K562 (cell line): ENCODE results near the gene CCDC82. TPM values are rescaled to one million over a fixed set of nuclear protein-coding genes. Genes with fewer than 3 reads are reported as not detected.

ENCODE experiments used
- CCNT2 ChIP-seq: IDR thresholded peaks from 2 replicates; pipeline ENCODE4 v1.6.1; 2011; ENCODE audit warnings: borderline replicate concordance, low read depth, mild to moderate bottlenecking, moderate library complexity, mixed read lengths, low read length; ENCODE audit not compliant: insufficient read length; ENCODE audit errors: extremely low read depth
- DDX20 ChIP-seq: fragments of 450-650 bp; IDR thresholded peaks from 2 replicates; pipeline ENCODE4 v1.6.1; 2016; ENCODE audit warnings: missing genetic modification characterization, low read depth, mild to moderate bottlenecking, missing compliant biosample characterization, moderate library complexity
- DMBX1 ChIP-seq: fragments of 250-450 bp; sonication (Bioruptor Pico); IDR thresholded peaks from 2 replicates; pipeline ENCODE4 v1.8.0; 2022; ENCODE audit warnings: inconsistent platforms, mild to moderate bottlenecking, moderate library complexity, borderline replicate concordance
- ELF2 ChIP-seq: fragments of 250-450 bp; sonication (Bioruptor Pico); IDR thresholded peaks from 2 replicates; pipeline ENCODE4 v1.5.0; 2021; ENCODE audit warnings: mild to moderate bottlenecking
- EP400 ChIP-seq: fragments of 450-650 bp; IDR thresholded peaks from 2 replicates; pipeline ENCODE4 v1.6.1; 2017; ENCODE audit warnings: antibody characterized with exemption, mild to moderate bottlenecking, moderate library complexity
- GTF2F1 ChIP-seq: IDR thresholded peaks from 2 replicates; pipeline ENCODE4 v1.6.1; 2011; ENCODE audit warnings: low read depth, low read length, improper control_type of control experiment
- HDAC6 ChIP-seq: IDR thresholded peaks from 2 replicates; pipeline ENCODE4 v1.6.1; 2012; ENCODE audit warnings: low read depth, mild to moderate bottlenecking, control low read depth, inconsistent platforms, low read length, moderate library complexity
- HIVEP1 ChIP-seq: fragments of 250-450 bp; sonication (Bioruptor Pico); IDR thresholded peaks from 2 replicates; pipeline ENCODE4 v1.4.0; 2020; ENCODE audit warnings: mild to moderate bottlenecking
- JUN ChIP-seq, 2 experiments: sonication (generic) in 1 of 2; formaldehyde crosslinking in 1 of 2; IDR thresholded peaks; 2 replicates each; pipeline versions ENCODE4 v1.6.1 to v1.8.0; 2012 to 2022; ENCODE audit warnings: borderline replicate concordance in 2 of 2, mild to moderate bottlenecking in 2 of 2, improper control_type of control experiment in 1 of 2, low read depth in 1 of 2, low read length in 1 of 2, missing genetic modification reagents in 1 of 2
- MAZ ChIP-seq, 2 experiments: fragments of 450-650 bp in 1 of 2; sonication (generic) in 1 of 2; formaldehyde crosslinking; IDR thresholded peaks in 1 of 2; conservative IDR thresholded peaks in 1 of 2; 2 replicates each; pipeline versions ENCODE4 v1.4.0 to v1.5.0; 2020; ENCODE audit warnings: mild to moderate bottlenecking in 1 of 2, missing genetic modification reagents in 1 of 2
- MEIS2 ChIP-seq: fragments of 450-650 bp; IDR thresholded peaks from 2 replicates; pipeline ENCODE4 v1.6.1; 2014; ENCODE audit warnings: mild to moderate bottlenecking; ENCODE audit not compliant: partially characterized antibody
- NCOR1 ChIP-seq: fragments of 450-650 bp; IDR thresholded peaks from 2 replicates; pipeline ENCODE4 v1.6.1; 2016; ENCODE audit warnings: mild to moderate bottlenecking, moderate library complexity
- PML ChIP-seq: IDR thresholded peaks from 2 replicates; pipeline ENCODE4 v1.6.1; 2012; ENCODE audit warnings: low read length, inconsistent platforms
- SREBF2 ChIP-seq: sonication (generic); formaldehyde crosslinking; IDR thresholded peaks from 2 replicates; pipeline ENCODE4 v1.4.0; 2020; ENCODE audit warnings: mild to moderate bottlenecking, missing genetic modification reagents
- ZFX ChIP-seq: sonication (generic); formaldehyde crosslinking; IDR thresholded peaks from 2 replicates; pipeline ENCODE4 v1.8.0; 2022; ENCODE audit warnings: mild to moderate bottlenecking, missing genetic modification reagents, moderate library complexity
- ZNF12 ChIP-seq: sonication (generic); formaldehyde crosslinking; IDR thresholded peaks from 2 replicates; pipeline ENCODE4 v1.4.0; 2020; ENCODE audit warnings: mild to moderate bottlenecking, missing genetic modification reagents
- ZNF175 ChIP-seq: fragments of 200-800 bp; sonication (Bioruptor generic); IDR thresholded peaks from 2 replicates; pipeline ENCODE4 v1.6.1; 2016; ENCODE audit warnings: low read depth, mild to moderate bottlenecking, missing genetic modification characterization, missing compliant biosample characterization
- ZNF217 ChIP-seq: sonication (generic); formaldehyde crosslinking; IDR thresholded peaks from 2 replicates; pipeline ENCODE4 v1.8.0; 2022; ENCODE audit warnings: mild to moderate bottlenecking, missing genetic modification reagents
- ZNF282 ChIP-seq: sonication (generic); formaldehyde crosslinking; IDR thresholded peaks from 2 replicates; pipeline ENCODE4 v1.8.1; 2023; ENCODE audit warnings: missing genetic modification reagents
- ZNF707 ChIP-seq: fragments of 250-450 bp; sonication (Bioruptor Pico); conservative IDR thresholded peaks from 2 replicates; pipeline ENCODE4 v1.8.0; 2022; ENCODE audit warnings: inconsistent platforms, mild to moderate bottlenecking, moderate library complexity
- ZNF764 ChIP-seq: fragments of 250-450 bp; sonication (Bioruptor Pico); IDR thresholded peaks from 2 replicates; pipeline ENCODE4 v1.4.0; 2020; ENCODE audit warnings: low read depth, mild to moderate bottlenecking, moderate library complexity
- polyA plus RNA-seq, 8 experiments: library from polyadenylated mRNA; depleted of rRNA in 4 of 8; stranded (reverse) in 5 of 8; unstranded in 3 of 8; fragments of >200 nt; fragmentation: Nextera tagmentation in 2 of 8; fragmentation: Illumina TruSeq in 1 of 8; extraction: Ambion mirVana in 2 of 8; extraction: Trizol in 1 of 8; gene quantifications; 2 replicates each; pipeline versions ENCODE4 v1.2.1 to v1.2.3, GENCODE V29; 2011 to 2014; ENCODE audit warnings: inconsistent platforms in 1 of 8, missing spikeins in 1 of 8
- total RNA-seq, 7 experiments: library from RNA; depleted of rRNA in 6 of 7; stranded (reverse); fragments of >200 nt in 6 of 7; fragmentation: Illumina TruSeq in 2 of 7; extraction: Trizol in 2 of 7; gene quantifications; 2 replicates each; pipeline versions ENCODE4 v1.2.1 to v1.2.3, GENCODE V29; 2011 to 2021; ENCODE audit warnings: low replicate concordance in 1 of 7
- TF ChIP-seq, protein P1 (sequence below), 3 experiments: fragments of 200-800 bp in 1 of 3; fragments of 250-450 bp in 1 of 3; fragments of 450-650 bp in 1 of 3; sonication (Bioruptor Pico) in 1 of 3; sonication (Bioruptor generic) in 1 of 3; formaldehyde crosslinking in 1 of 3; IDR thresholded peaks; 2 replicates each; pipeline versions ENCODE4 v1.6.1 to v1.8.0; 2016 to 2022; ENCODE audit warnings: mild to moderate bottlenecking in 2 of 3, missing genetic modification characterization in 2 of 3, missing compliant biosample characterization in 1 of 3, moderate library complexity in 1 of 3
- TF ChIP-seq, protein P2 (sequence below): fragments of 450-650 bp; IDR thresholded peaks from 2 replicates; pipeline ENCODE4 v1.6.1; 2016; ENCODE audit warnings: low read depth, mild to moderate bottlenecking, moderate library complexity
- TF ChIP-seq, protein P3 (sequence below): fragments of 250-450 bp; sonication (Bioruptor Pico); IDR thresholded peaks from 2 replicates; pipeline ENCODE4 v1.5.0; 2020; ENCODE audit warnings: mild to moderate bottlenecking, borderline replicate concordance

CCDC82 gene
- total and polyA plus RNA-seq, 9 of the 15 experiments (the other 6 are each of a cell fraction or from before 2014, with no cell fraction given): 12.5 to 51.3 (median 24.5) TPM

DNA sequence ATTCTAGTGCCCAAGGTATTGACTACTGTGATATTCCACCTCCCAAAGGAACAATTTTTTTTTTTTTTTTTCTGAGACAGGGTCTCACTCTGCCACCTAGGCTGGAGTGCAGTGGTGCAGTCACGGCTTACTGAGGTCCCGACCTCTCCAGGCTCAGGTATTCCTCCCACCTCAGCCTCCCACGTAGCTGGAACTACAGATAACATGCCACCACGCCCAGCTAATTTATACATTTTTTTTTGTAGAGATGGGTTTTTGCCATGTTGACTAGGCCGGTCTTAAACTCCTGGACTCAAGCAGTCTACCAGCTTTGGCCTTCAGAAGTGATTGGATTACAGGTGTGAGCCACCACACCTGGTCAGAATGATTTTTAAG lies 80.1 kb downstream of the CCDC82 start (continued):
- TF ChIP-seq, protein P1, sequence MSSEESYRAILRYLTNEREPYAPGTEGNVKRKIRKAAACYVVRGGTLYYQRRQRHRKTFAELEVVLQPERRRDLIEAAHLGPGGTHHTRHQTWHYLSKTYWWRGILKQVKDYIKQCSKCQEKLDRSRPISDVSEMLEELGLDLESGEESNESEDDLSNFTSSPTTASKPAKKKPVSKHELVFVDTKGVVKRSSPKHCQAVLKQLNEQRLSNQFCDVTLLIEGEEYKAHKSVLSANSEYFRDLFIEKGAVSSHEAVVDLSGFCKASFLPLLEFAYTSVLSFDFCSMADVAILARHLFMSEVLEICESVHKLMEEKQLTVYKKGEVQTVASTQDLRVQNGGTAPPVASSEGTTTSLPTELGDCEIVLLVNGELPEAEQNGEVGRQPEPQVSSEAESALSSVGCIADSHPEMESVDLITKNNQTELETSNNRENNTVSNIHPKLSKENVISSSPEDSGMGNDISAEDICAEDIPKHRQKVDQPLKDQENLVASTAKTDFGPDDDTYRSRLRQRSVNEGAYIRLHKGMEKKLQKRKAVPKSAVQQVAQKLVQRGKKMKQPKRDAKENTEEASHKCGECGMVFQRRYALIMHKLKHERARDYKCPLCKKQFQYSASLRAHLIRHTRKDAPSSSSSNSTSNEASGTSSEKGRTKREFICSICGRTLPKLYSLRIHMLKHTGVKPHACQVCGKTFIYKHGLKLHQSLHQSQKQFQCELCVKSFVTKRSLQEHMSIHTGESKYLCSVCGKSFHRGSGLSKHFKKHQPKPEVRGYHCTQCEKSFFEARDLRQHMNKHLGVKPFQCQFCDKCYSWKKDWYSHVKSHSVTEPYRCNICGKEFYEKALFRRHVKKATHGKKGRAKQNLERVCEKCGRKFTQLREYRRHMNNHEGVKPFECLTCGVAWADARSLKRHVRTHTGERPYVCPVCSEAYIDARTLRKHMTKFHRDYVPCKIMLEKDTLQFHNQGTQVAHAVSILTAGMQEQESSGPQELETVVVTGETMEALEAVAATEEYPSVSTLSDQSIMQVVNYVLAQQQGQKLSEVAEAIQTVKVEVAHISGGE (CRISPR knock-in tag; IDR thresholded peaks at IDR 0.05): no peak
- TF ChIP-seq ZNF707 (no peak), MEIS2 (no peak), ELF2 (CRISPR knock-in tag) (no peak), JUN (IDR thresholded peaks at IDR 0.05; ENCODE audit: borderline replicate concordance, low read depth, low read length) (no peak), JUN (CRISPR knock-in tag; IDR thresholded peaks at IDR 0.05; ENCODE audit: borderline replicate concordance) (no peak), EP400 (no peak), ZNF12 (no peak), ZFX (CRISPR knock-in tag) (no peak), GTF2F1 (no peak), HDAC6 (no peak), ZNF175 (CRISPR knock-in tag) (no peak), CCNT2 (no peak), HIVEP1 (no peak), DDX20 (tag) (no peak), ZNF217 (CRISPR knock-in tag) (no peak), ZNF764 (CRISPR knock-in tag) (no peak), MAZ (CRISPR knock-in tag; conservative IDR thresholded peaks at IDR 0.05 in 1 of 2, IDR thresholded peaks at IDR 0.05 in 1 of 2) (no peak), NCOR1 (peak; percentile 26; the same call in 1 of the 2 replicates), SREBF2 (CRISPR knock-in tag) (no peak), ZNF282 (no peak), PML (no peak), DMBX1 (CRISPR knock-in tag) (no peak)
- TF ChIP-seq, protein P2, sequence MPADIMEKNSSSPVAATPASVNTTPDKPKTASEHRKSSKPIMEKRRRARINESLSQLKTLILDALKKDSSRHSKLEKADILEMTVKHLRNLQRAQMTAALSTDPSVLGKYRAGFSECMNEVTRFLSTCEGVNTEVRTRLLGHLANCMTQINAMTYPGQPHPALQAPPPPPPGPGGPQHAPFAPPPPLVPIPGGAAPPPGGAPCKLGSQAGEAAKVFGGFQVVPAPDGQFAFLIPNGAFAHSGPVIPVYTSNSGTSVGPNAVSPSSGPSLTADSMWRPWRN: no peak
- TF ChIP-seq, protein P3, sequence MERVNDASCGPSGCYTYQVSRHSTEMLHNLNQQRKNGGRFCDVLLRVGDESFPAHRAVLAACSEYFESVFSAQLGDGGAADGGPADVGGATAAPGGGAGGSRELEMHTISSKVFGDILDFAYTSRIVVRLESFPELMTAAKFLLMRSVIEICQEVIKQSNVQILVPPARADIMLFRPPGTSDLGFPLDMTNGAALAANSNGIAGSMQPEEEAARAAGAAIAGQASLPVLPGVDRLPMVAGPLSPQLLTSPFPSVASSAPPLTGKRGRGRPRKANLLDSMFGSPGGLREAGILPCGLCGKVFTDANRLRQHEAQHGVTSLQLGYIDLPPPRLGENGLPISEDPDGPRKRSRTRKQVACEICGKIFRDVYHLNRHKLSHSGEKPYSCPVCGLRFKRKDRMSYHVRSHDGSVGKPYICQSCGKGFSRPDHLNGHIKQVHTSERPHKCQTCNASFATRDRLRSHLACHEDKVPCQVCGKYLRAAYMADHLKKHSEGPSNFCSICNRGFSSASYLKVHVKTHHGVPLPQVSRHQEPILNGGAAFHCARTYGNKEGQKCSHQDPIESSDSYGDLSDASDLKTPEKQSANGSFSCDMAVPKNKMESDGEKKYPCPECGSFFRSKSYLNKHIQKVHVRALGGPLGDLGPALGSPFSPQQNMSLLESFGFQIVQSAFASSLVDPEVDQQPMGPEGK (CRISPR knock-in tag): no peak
